Measurements from ENCODE around the gene TBC1D22A. TPM values are rescaled to one million over a fixed set of nuclear protein-coding genes. Genes with fewer than 3 reads are reported as not detected.

Gene TBC1D22A
- total RNA-seq, 2 donors from 2014 or later: 21.0 to 27.9 TPM

GRCh38 chr22:46894851-46895640, 132.6 kb downstream of the TBC1D22A start:
- H3K4me1 ChIP-seq (ENCODE audit: control insufficient read depth, insufficient read depth, low read length): no peaks in the 10 kb centered on the region
- no peak overlapping the region for H3K27ac ChIP-seq (ENCODE audit: low read depth, low read length)
- H3K9me3 Mint-ChIP-seq: no peaks in the 10 kb centered on the region
- TF ChIP-seq CTCF (conservative IDR thresholded peaks at IDR 0.05): no peak
- H3K9me3 ChIP-seq (ENCODE audit: control insufficient read depth, low read length): no peaks in the 10 kb centered on the region
- H3K4me1 Mint-ChIP-seq: no peaks in the 10 kb centered on the region
- 96% methylated on average over 11 to 14 of the region's 15 CpGs for WGBS, 2 experiments (ENCODE audit: insufficient coverage in 1 of 2, insufficient read length in 1 of 2)
- H3K4me3 Mint-ChIP-seq: no peak overlapping the region
- no peaks in the 10 kb centered on the region for H3K27me3 ChIP-seq (ENCODE audit: control insufficient read depth, insufficient read depth, low read length, poor library complexity, severe bottlenecking)
- H3K4me3 ChIP-seq (ENCODE audit: low read length): no peak overlapping the region
- no peak overlapping the region for H3K27ac Mint-ChIP-seq
- H3K36me3 ChIP-seq (ENCODE audit: control insufficient read depth, insufficient read depth, low read length): peaks cover 43% of the 10 kb centered on the region
- H3K27me3 Mint-ChIP-seq (ENCODE audit: insufficient read depth): no peaks in the 10 kb centered on the region
- no peak overlapping the region for H3K9ac ChIP-seq (ENCODE audit: extremely low read depth, low read length, poor library complexity, severe bottlenecking)
- peak; percentile 26 for DNase-seq
- peaks cover 50% of the 10 kb centered on the region for H3K36me3 Mint-ChIP-seq (ENCODE audit: low read depth)

- WGBS, 2 experiments (ENCODE audit: insufficient coverage in 1 of 2, insufficient read length in 1 of 2): 95 to 99% methylated on average over 11 of the region's 11 CpGs
- no peak overlapping the region for H3K27ac ChIP-seq (ENCODE audit: low read depth, low read length)
- Mint-ChIP-seq H3K36me3 (ENCODE audit: low read depth) (peaks cover 50% of the 10 kb centered on the region), H3K4me1 (no peaks in the 10 kb centered on the region), H3K27me3 (ENCODE audit: insufficient read depth) (no peaks in the 10 kb centered on the region), H3K27ac (no peak overlapping the region), H3K4me3 (no peak overlapping the region), H3K9me3 (no peaks in the 10 kb centered on the region)
- peaks cover 43% of the 10 kb centered on the region for H3K36me3 ChIP-seq (ENCODE audit: control insufficient read depth, insufficient read depth, low read length)
- no peaks in the 10 kb centered on the region for H3K4me1 ChIP-seq (ENCODE audit: control insufficient read depth, insufficient read depth, low read length)
- peak; percentile 26 for DNase-seq
- no peak overlapping the region for H3K4me3 ChIP-seq (ENCODE audit: low read length)
- TF ChIP-seq CTCF (conservative IDR thresholded peaks at IDR 0.05): no peak
- H3K9ac ChIP-seq (ENCODE audit: extremely low read depth, low read length, poor library complexity, severe bottlenecking): no peak overlapping the region
- H3K27me3 ChIP-seq (ENCODE audit: control insufficient read depth, insufficient read depth, low read length, poor library complexity, severe bottlenecking): no peaks in the 10 kb centered on the region
- H3K9me3 ChIP-seq (ENCODE audit: control insufficient read depth, low read length): no peaks in the 10 kb centered on the region
Measured at GRCh38 chr22:46895753-46896152, 133.3 kb downstream of the TBC1D22A start.

GRCh38 chr22:46896166-46896565, 133.7 kb downstream of the TBC1D22A start:
- Mint-ChIP-seq H3K36me3 (ENCODE audit: low read depth) (peaks cover 50% of the 10 kb centered on the region), H3K4me3 (no peak overlapping the region), H3K27ac (no peak overlapping the region), H3K27me3 (ENCODE audit: insufficient read depth) (no peaks in the 10 kb centered on the region), H3K9me3 (no peaks in the 10 kb centered on the region), H3K4me1 (no peaks in the 10 kb centered on the region)
- Histone ChIP-seq H3K27ac (ENCODE audit: low read depth, low read length) (no peak overlapping the region), H3K4me3 (ENCODE audit: low read length) (no peak overlapping the region), H3K9ac (ENCODE audit: extremely low read depth, low read length, poor library complexity, severe bottlenecking) (no peak overlapping the region), H3K9me3 (ENCODE audit: control insufficient read depth, low read length) (no peaks in the 10 kb centered on the region), H3K27me3 (ENCODE audit: control insufficient read depth, insufficient read depth, low read length, poor library complexity, severe bottlenecking) (no peaks in the 10 kb centered on the region), H3K36me3 (ENCODE audit: control insufficient read depth, insufficient read depth, low read length) (peaks cover 43% of the 10 kb centered on the region), H3K4me1 (ENCODE audit: control insufficient read depth, insufficient read depth, low read length) (no peaks in the 10 kb centered on the region)
- WGBS, 2 experiments (ENCODE audit: insufficient coverage in 1 of 2, insufficient read length in 1 of 2): 96% methylated on average over 4 of the region's 4 CpGs; no CpG with 5 or more reads in 1 of the 2 experiments
- no peak for DNase-seq
- TF ChIP-seq CTCF (conservative IDR thresholded peaks at IDR 0.05): no peak

Measured in endodermal cell (in vitro differentiated cells).